ENCODE results near the gene MYO7A.

GRCh38 chr11:77118086-77118485 lies 10.0 kb upstream of the MYO7A start:
- TF ChIP-seq CTCF (IDR thresholded peaks at IDR 0.05; ENCODE audit: low read length) (no peak), EZH2 (optimal IDR thresholded peaks at IDR 0.05; ENCODE audit: low read depth, low read length) (no peak), EZH2phosphoT487 (IDR thresholded peaks at IDR 0.05; ENCODE audit: low read length) (no peak)

All from MM.1S (cell line).